ENCODE measurements around the gene LEF1. TPM values are rescaled to one million over a fixed set of nuclear protein-coding genes. Genes with fewer than 3 reads are reported as not detected.

Gene LEF1
- total and polyA plus RNA-seq, 2 donors (not counting 3 experiments of a cell fraction or from before 2014, with no cell fraction given), result 0.46 TPM; not detected in 1

GRCh38 chr4:108199881-108200280, 31.1 kb upstream of the LEF1 start:
- intact Hi-C loops (cut with micrococcal nuclease) (no loop called here), dilution Hi-C loops (cut with MboI; ENCODE audit: extremely low pct_ligation_motif_present, low sequenced_read_pairs) (no loop called here)
- no peak overlapping the region for H3K27ac ChIP-seq (ENCODE audit: insufficient read depth, low read depth, low read length)
- no peaks in the 10 kb centered on the region for H3K9me3 ChIP-seq (replicated peaks; ENCODE audit: control insufficient read depth, insufficient read depth, low read length)
- no peaks in the 10 kb centered on the region for H4K20me1 ChIP-seq (replicated peaks; ENCODE audit: control insufficient read depth, extremely low read depth, insufficient read depth, low read length)
- no peaks in the 10 kb centered on the region for H3K79me2 ChIP-seq (ENCODE audit: control insufficient read depth, insufficient read depth, low read length)
- no peaks in the 10 kb centered on the region for H3K27me3 ChIP-seq (ENCODE audit: control insufficient read depth in 2 of 2, insufficient read depth in 2 of 2, low read length in 2 of 2)
- no peaks in the 10 kb centered on the region for H3K36me3 ChIP-seq (ENCODE audit: control insufficient read depth in 2 of 2, extremely low read depth in 1 of 2, insufficient read depth in 2 of 2, low read length in 2 of 2)
- no peak overlapping the region for H3K4me2 ChIP-seq (ENCODE audit: insufficient read depth, low read length)
- H3K9ac ChIP-seq (replicated peaks; ENCODE audit: extremely low read depth, insufficient read depth, low read length), result no peak overlapping the region
- no peaks in the 10 kb centered on the region for H3K4me1 ChIP-seq (ENCODE audit: control insufficient read depth, extremely low read depth, insufficient read depth, low read length)
- POLR2A ChIA-PET, result no interaction called here
- no peak overlapping the region for H3K4me3 ChIP-seq (replicated peaks in 1 of 3; ENCODE audit: insufficient read depth in 1 of 3, low read depth in 1 of 3, low read length in 3 of 3)
- BruUV-seq (replicated peaks), result no TSS peak
- H2AFZ ChIP-seq (ENCODE audit: low read depth, low read length), result no peak overlapping the region
- TF ChIP-seq MYC (IDR thresholded peaks at IDR 0.05; ENCODE audit: low read depth, low read length) (no peak), GATA2 (IDR thresholded peaks at IDR 0.05; ENCODE audit: insufficient read depth, insufficient read length, low read depth, low read length) (no peak), EZH2 (IDR thresholded peaks at IDR 0.05; ENCODE audit: borderline replicate concordance, low read depth, low read length, severe bottlenecking) (no peak), POLR2AphosphoS5 (IDR thresholded peaks at IDR 0.05; ENCODE audit: insufficient read depth, low read depth, low read length) (no peak), POLR2A (IDR thresholded peaks at IDR 0.05; ENCODE audit: low read depth, low read length) (no peak), JUN (IDR thresholded peaks at IDR 0.05; ENCODE audit: borderline replicate concordance, insufficient read depth, insufficient read length, low read depth) (no peak), FOS (IDR thresholded peaks at IDR 0.05; ENCODE audit: borderline replicate concordance, insufficient read depth, low read length) (no peak)
- TF ChIP-seq, protein P1, sequence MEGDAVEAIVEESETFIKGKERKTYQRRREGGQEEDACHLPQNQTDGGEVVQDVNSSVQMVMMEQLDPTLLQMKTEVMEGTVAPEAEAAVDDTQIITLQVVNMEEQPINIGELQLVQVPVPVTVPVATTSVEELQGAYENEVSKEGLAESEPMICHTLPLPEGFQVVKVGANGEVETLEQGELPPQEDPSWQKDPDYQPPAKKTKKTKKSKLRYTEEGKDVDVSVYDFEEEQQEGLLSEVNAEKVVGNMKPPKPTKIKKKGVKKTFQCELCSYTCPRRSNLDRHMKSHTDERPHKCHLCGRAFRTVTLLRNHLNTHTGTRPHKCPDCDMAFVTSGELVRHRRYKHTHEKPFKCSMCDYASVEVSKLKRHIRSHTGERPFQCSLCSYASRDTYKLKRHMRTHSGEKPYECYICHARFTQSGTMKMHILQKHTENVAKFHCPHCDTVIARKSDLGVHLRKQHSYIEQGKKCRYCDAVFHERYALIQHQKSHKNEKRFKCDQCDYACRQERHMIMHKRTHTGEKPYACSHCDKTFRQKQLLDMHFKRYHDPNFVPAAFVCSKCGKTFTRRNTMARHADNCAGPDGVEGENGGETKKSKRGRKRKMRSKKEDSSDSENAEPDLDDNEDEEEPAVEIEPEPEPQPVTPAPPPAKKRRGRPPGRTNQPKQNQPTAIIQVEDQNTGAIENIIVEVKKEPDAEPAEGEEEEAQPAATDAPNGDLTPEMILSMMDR (IDR thresholded peaks at IDR 0.05; ENCODE audit: extremely low read depth in 1 of 2, insufficient read depth in 1 of 2, low read depth in 1 of 2, low read length in 2 of 2), result no peak
- TF ChIP-seq, protein P2, sequence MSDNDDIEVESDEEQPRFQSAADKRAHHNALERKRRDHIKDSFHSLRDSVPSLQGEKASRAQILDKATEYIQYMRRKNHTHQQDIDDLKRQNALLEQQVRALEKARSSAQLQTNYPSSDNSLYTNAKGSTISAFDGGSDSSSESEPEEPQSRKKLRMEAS (IDR thresholded peaks at IDR 0.05; ENCODE audit: insufficient read depth, insufficient read length), result no peak
- CTCF ChIA-PET, result interaction anchor here (1.4 kb wide), 1 partner anchor 181 kb away, joined by 3 read pairs; no protein-coding TSS in a partner anchor
- FAIRE-seq (no peak), DNase-seq (ENCODE audit: low read depth, low spot score) (no peak)
- H3K9me1 ChIP-seq (replicated peaks; ENCODE audit: control insufficient read depth, extremely low read depth, insufficient read depth, low read length), result no peaks in the 10 kb centered on the region

Measured in endothelial cell of umbilical vein (primary cell).